HepG2 (cell line): ENCODE results near the gene ZXDC. TPM values are rescaled to one million over a fixed set of nuclear protein-coding genes. Genes with fewer than 3 reads are reported as not detected.
A peak's percentile ranks its signal among the peaks of the same experiment; 100 is the strongest.

ENCODE experiments used
- ELF3 ChIP-seq: IDR thresholded peaks from 2 replicates; pipeline ENCODE4 v1.6.1; 2016; ENCODE audit warnings: missing genetic modification reagents, missing compliant biosample characterization
- FOXO1 ChIP-seq: sonication (generic); formaldehyde crosslinking; IDR thresholded peaks from 2 replicates; pipeline ENCODE4 v1.4.0; 2020; ENCODE audit warnings: missing genetic modification reagents
- HOXA3 ChIP-seq: sonication (generic); formaldehyde crosslinking; IDR thresholded peaks from 2 replicates; pipeline ENCODE4 v1.5.0; 2020; ENCODE audit warnings: missing genetic modification reagents
- JUN ChIP-seq: sonication (generic); formaldehyde crosslinking; IDR thresholded peaks from 2 replicates; pipeline ENCODE4 v1.4.0; 2020; ENCODE audit warnings: mild to moderate bottlenecking, missing genetic modification reagents
- MED1 ChIP-seq: sonication (generic); formaldehyde crosslinking; IDR thresholded peaks from 2 replicates; pipeline ENCODE4 v1.4.0; 2020; ENCODE audit warnings: missing genetic modification reagents
- MIER2 ChIP-seq: IDR thresholded peaks from 2 replicates; pipeline ENCODE4 v1.6.1; 2016; ENCODE audit warnings: missing biosample characterization, missing genetic modification reagents
- MYC ChIP-seq: sonication (generic); formaldehyde crosslinking; IDR thresholded peaks from 2 replicates; pipeline ENCODE4 v1.9.0; 2021; ENCODE audit warnings: missing genetic modification reagents, borderline replicate concordance
- POGK ChIP-seq: sonication (generic); formaldehyde crosslinking; conservative IDR thresholded peaks from 2 replicates; pipeline ENCODE4 v1.8.0; 2022; ENCODE audit warnings: mild to moderate bottlenecking, moderate library complexity, missing genetic modification reagents
- REPIN1 ChIP-seq: sonication (generic); formaldehyde crosslinking; IDR thresholded peaks from 2 replicates; pipeline ENCODE4 v1.8.0; 2022; ENCODE audit warnings: missing genetic modification reagents, low read depth, mild to moderate bottlenecking, borderline replicate concordance
- SMC3 ChIP-seq: IDR thresholded peaks from 2 replicates; pipeline ENCODE4 v1.6.1; 2011; ENCODE audit warnings: low read length, improper control_type of control experiment
- STAG1 ChIP-seq: sonication (generic); formaldehyde crosslinking; IDR thresholded peaks from 2 replicates; pipeline ENCODE4 v1.4.0; 2020; ENCODE audit warnings: missing genetic modification reagents
- TARDBP ChIP-seq: sonication (generic); formaldehyde crosslinking; IDR thresholded peaks from 2 replicates; pipeline ENCODE4 v1.8.0; 2022; ENCODE audit warnings: mild to moderate bottlenecking, missing genetic modification reagents
- ZFP91 ChIP-seq: sonication (generic); formaldehyde crosslinking; IDR thresholded peaks from 2 replicates; pipeline ENCODE4 v1.9.0; 2022; ENCODE audit warnings: missing genetic modification reagents, mild to moderate bottlenecking, borderline replicate concordance
- ZNF274 ChIP-seq: sonication (generic); formaldehyde crosslinking; IDR thresholded peaks from 2 replicates; pipeline ENCODE4 v1.5.1; 2020; ENCODE audit warnings: mild to moderate bottlenecking, missing genetic modification reagents
- ZNF549 ChIP-seq: sonication (generic); formaldehyde crosslinking; IDR thresholded peaks from 2 replicates; pipeline ENCODE4 v1.5.0; 2020; ENCODE audit warnings: missing genetic modification reagents
- ZNF589 ChIP-seq: sonication (generic); formaldehyde crosslinking; conservative IDR thresholded peaks from 2 replicates; pipeline ENCODE4 v1.8.0; 2022; ENCODE audit warnings: mild to moderate bottlenecking, moderate library complexity, missing genetic modification reagents
- ZNF687 ChIP-seq: sonication (generic); formaldehyde crosslinking; IDR thresholded peaks from 2 replicates; pipeline ENCODE4 v1.5.1; 2020; ENCODE audit warnings: mild to moderate bottlenecking, missing genetic modification reagents, moderate library complexity
- ZNF770 ChIP-seq: sonication (generic); formaldehyde crosslinking; IDR thresholded peaks from 2 replicates; pipeline ENCODE4 v1.5.0; 2020; ENCODE audit warnings: mild to moderate bottlenecking, missing genetic modification reagents
- polyA plus RNA-seq, 8 experiments: library from polyadenylated mRNA; depleted of rRNA in 3 of 8; stranded (reverse) in 7 of 8; unstranded in 1 of 8; fragments of >200 nt; fragmentation: Illumina TruSeq in 4 of 8; extraction: Trizol in 4 of 8; gene quantifications; 2 replicates each; pipeline versions ENCODE4 v1.2.1 to v1.2.3, GENCODE V29; 2011 to 2016; ENCODE audit warnings: low read depth in 4 of 8, missing spikeins in 1 of 8, mixed read lengths in 1 of 8; ENCODE audit not compliant: insufficient read depth in 1 of 8
- total RNA-seq, 5 experiments: library from RNA; depleted of rRNA; stranded (reverse); fragments of >200 nt; fragmentation: Illumina TruSeq; extraction: Trizol; gene quantifications; 2 replicates each; pipeline ENCODE4 v1.2.3, GENCODE V29; 2016; ENCODE audit warnings: low read depth in 1 of 5

ZXDC gene
- total and polyA plus RNA-seq, 2 of the 13 experiments (the other 11 are each of a cell fraction or from before 2014, with no cell fraction given): 17.6 to 21.2 TPM

- peak; percentile 62; the same call in 1 of the 2 replicates for TF ChIP-seq ZFP91 (CRISPR knock-in tag)
- no peak for TF ChIP-seq ZNF589
- 0 out of 2 replicates have a peak, but pooled peaks have one; percentile 44 for TF ChIP-seq HOXA3 (CRISPR knock-in tag)
- no peak for TF ChIP-seq MIER2 (CRISPR knock-in tag)
- 0 out of 2 replicates have a peak, but pooled peaks have one; percentile 26 for TF ChIP-seq ZNF770
- TF ChIP-seq TARDBP: 0 out of 2 replicates have a peak, but pooled peaks have one; percentile 37
- TF ChIP-seq MYC (CRISPR knock-in tag): peak; percentile 25; the same call in 1 of the 2 replicates
- no peak for TF ChIP-seq ZNF549 (CRISPR knock-in tag)
- TF ChIP-seq FOXO1 (CRISPR knock-in tag): no peak
- TF ChIP-seq REPIN1 (CRISPR knock-in tag): 0 out of 2 replicates have a peak, but pooled peaks have one; percentile 25
- peak; percentile 36; the same call in 1 of the 2 replicates for TF ChIP-seq MED1 (CRISPR knock-in tag)
- peak; percentile 32; the same call in 1 of the 2 replicates for TF ChIP-seq ZNF274 (CRISPR knock-in tag)
- peak; percentile 54 for TF ChIP-seq ZNF687 (CRISPR knock-in tag)
- TF ChIP-seq ELF3: peak; percentile 69
- no peak for TF ChIP-seq JUN
- peak; percentile 39 for TF ChIP-seq SMC3
- TF ChIP-seq STAG1 (CRISPR knock-in tag): peak; percentile 84
- TF ChIP-seq POGK (CRISPR knock-in tag): no peak
- TF ChIP-seq, all 625 proteins: peak for 35
These were observed 23.2 kb upstream of the ZXDC start (continued) for GRCh38 chr3:126498929-126499328.
